GM23338 (cell line): Measurements from ENCODE around the gene PNPLA7. TPM values are rescaled to one million over a fixed set of nuclear protein-coding genes. Genes with fewer than 3 reads are reported as not detected.

Experiments
- ATAC-seq: fragments of 200-7000 bp; cut with Tn5 transposase; 3 replicates; pipeline ENCODE4 v1.9.1; 2020
- DNase-seq: peaks from one replicate; pipeline ENCODE4 v3.0.0-alpha.2; 2015; ENCODE audit warnings: low spot score
- H2AFZ ChIP-seq: fragments of 200-600 bp; sonication (generic); 2 replicates; pipeline ENCODE4 v1.8.0; 2016; ENCODE audit warnings: antibody characterized with exemption, mild to moderate bottlenecking, moderate library complexity
- H3F3A ChIP-seq: fragments of 200-600 bp; sonication (generic); replicated peaks from 2 replicates; pipeline ENCODE4 v1.8.0; 2017; ENCODE audit warnings: antibody characterized with exemption, mixed run types, low read depth
- H3K27ac ChIP-seq: fragments of 200-600 bp; sonication (generic); 2 replicates; pipeline ENCODE4 v1.6.1; 2016; ENCODE audit warnings: low read depth
- H3K27me3 ChIP-seq: fragments of 200-600 bp; sonication (generic); 2 replicates; pipeline ENCODE4 v1.8.0; 2016; ENCODE audit warnings: mild to moderate bottlenecking, mixed run types, moderate library complexity; ENCODE audit not compliant: insufficient read depth
- H3K36me3 ChIP-seq: fragments of 200-600 bp; sonication (generic); 2 replicates; pipeline ENCODE4 v1.8.0; 2016; ENCODE audit warnings: mild to moderate bottlenecking; ENCODE audit not compliant: insufficient read depth
- H3K4me1 ChIP-seq: fragments of 200-600 bp; sonication (generic); 2 replicates; pipeline ENCODE4 v1.8.0; 2016; ENCODE audit warnings: mild to moderate bottlenecking, moderate library complexity; ENCODE audit not compliant: insufficient read depth
- H3K4me2 ChIP-seq: fragments of 200-600 bp; sonication (generic); 2 replicates; pipeline ENCODE4 v1.7.1; 2017; ENCODE audit warnings: mixed run types
- H3K4me3 ChIP-seq: fragments of 200-600 bp; sonication (generic); 2 replicates; pipeline ENCODE4 v1.6.1; 2016; ENCODE audit warnings: mixed run types
- H3K79me2 ChIP-seq: fragments of 200-600 bp; sonication (generic); replicated peaks from 2 replicates; pipeline ENCODE4 v1.8.0; 2017; ENCODE audit warnings: mild to moderate bottlenecking; ENCODE audit not compliant: insufficient read depth
- H3K9me2 ChIP-seq: fragments of 200-600 bp; sonication (generic); 2 replicates; pipeline ENCODE4 v1.8.0; 2017; ENCODE audit not compliant: insufficient read depth
- H4K20me1 ChIP-seq: fragments of 200-600 bp; sonication (generic); replicated peaks from 2 replicates; pipeline ENCODE4 v1.8.0; 2017; ENCODE audit warnings: mild to moderate bottlenecking; ENCODE audit not compliant: insufficient read depth
- H3K27ac Mint-ChIP-seq: 2 replicates; pipeline ENCODE4 v1.8.0; 2020; ENCODE audit warnings: inconsistent platforms, mild to moderate bottlenecking, moderate library complexity, mixed read lengths
- H3K27me3 Mint-ChIP-seq: 3 replicates; pipeline ENCODE4 v1.8.0; 2022; ENCODE audit warnings: low read depth, mild to moderate bottlenecking, moderate library complexity, mixed read lengths, inconsistent platforms; ENCODE audit not compliant: insufficient read depth, poor library complexity
- H3K36me3 Mint-ChIP-seq: 3 replicates; pipeline ENCODE4 v1.8.0; 2021; ENCODE audit warnings: low read depth, mild to moderate bottlenecking, inconsistent platforms, moderate library complexity, mixed read lengths
- H3K4me1 Mint-ChIP-seq: 3 replicates; pipeline ENCODE4 v1.8.0; 2020; ENCODE audit warnings: mild to moderate bottlenecking, inconsistent platforms, mixed read lengths
- H3K4me3 Mint-ChIP-seq: 3 replicates; pipeline ENCODE4 v1.8.0; 2021; ENCODE audit warnings: moderate library complexity, mild to moderate bottlenecking, inconsistent platforms, mixed read lengths
- H3K9me3 Mint-ChIP-seq: 3 replicates; pipeline ENCODE4 v1.8.0; 2020; ENCODE audit warnings: moderate library complexity, mild to moderate bottlenecking, inconsistent platforms, mixed read lengths
- CREB1 ChIP-seq: fragments of 250-450 bp; sonication (Bioruptor Pico); IDR thresholded peaks from 2 replicates; pipeline ENCODE4 v1.5.0; 2020; ENCODE audit warnings: low read depth, mild to moderate bottlenecking, moderate library complexity
- EZH2 ChIP-seq: fragments of 200-600 bp; sonication (generic); IDR thresholded peaks from one replicate; pipeline ENCODE4 v1.8.0; 2017; ENCODE audit warnings: antibody characterized with exemption, mild to moderate bottlenecking, low read depth; ENCODE audit not compliant: unreplicated experiment
- EZH2phosphoT487 ChIP-seq: fragments of 200-600 bp; sonication (generic); IDR thresholded peaks from one replicate; pipeline ENCODE4 v1.8.1; 2018; ENCODE audit warnings: antibody characterized with exemption; ENCODE audit not compliant: unreplicated experiment
- JUNB ChIP-seq: IDR thresholded peaks from one replicate; pipeline ENCODE4 v1.6.1; 2016; ENCODE audit warnings: antibody characterized with exemption; ENCODE audit not compliant: unreplicated experiment
- NANOG ChIP-seq: IDR thresholded peaks from 2 replicates; pipeline ENCODE4 v1.6.1; 2016; ENCODE audit warnings: antibody characterized with exemption, borderline replicate concordance
- POLR2AphosphoS5 ChIP-seq: IDR thresholded peaks from 2 replicates; pipeline ENCODE4 v1.6.1; 2016; ENCODE audit warnings: antibody characterized with exemption, low read depth
- STAT1 ChIP-seq: IDR thresholded peaks from one replicate; pipeline ENCODE4 v1.6.1; 2016; ENCODE audit warnings: antibody characterized with exemption; ENCODE audit not compliant: unreplicated experiment
- ZNF114 ChIP-seq: fragments of 250-450 bp; sonication (Bioruptor Pico); IDR thresholded peaks from 2 replicates; pipeline ENCODE4 v1.5.0; 2020; ENCODE audit warnings: mild to moderate bottlenecking, moderate library complexity
- ZNF331 ChIP-seq: fragments of 250-450 bp; sonication (Bioruptor Pico); IDR thresholded peaks from 2 replicates; pipeline ENCODE4 v1.5.0; 2020; ENCODE audit warnings: low read depth, mild to moderate bottlenecking, moderate library complexity
- polyA plus RNA-seq: library from polyadenylated mRNA; unstranded; fragments of >200 nt; fragmentation: Nextera tagmentation; extraction: Ambion mirVana; gene quantifications from 2 replicates; pipeline ENCODE4 v1.2.1, GENCODE V29; 2016
- total RNA-seq: library from RNA; depleted of rRNA; stranded (reverse); fragments of >200 nt; shearing (Covaris generic); gene quantifications from 2 replicates; pipeline ENCODE4 v1.2.3, GENCODE V29; 2014
- TF ChIP-seq, protein P1 (sequence below), 2 experiments: fragments of 200-600 bp in 1 of 2; sonication (generic) in 1 of 2; conservative IDR thresholded peaks; 2 replicates each; pipeline versions ENCODE4 v1.5.1 to v1.6.1; 2016 to 2017; ENCODE audit warnings: antibody characterized with exemption in 2 of 2, low read depth in 2 of 2, mild to moderate bottlenecking in 2 of 2, moderate library complexity in 1 of 2
- TF ChIP-seq, protein P2 (sequence below): IDR thresholded peaks from one replicate; pipeline ENCODE4 v1.6.1; 2018; ENCODE audit warnings: antibody characterized with exemption; ENCODE audit not compliant: unreplicated experiment
- TF ChIP-seq, protein P3 (sequence below): fragments of 250-450 bp; sonication (Bioruptor Pico); IDR thresholded peaks from 2 replicates; pipeline ENCODE4 v1.5.0; 2020; ENCODE audit warnings: mild to moderate bottlenecking, moderate library complexity
- TF ChIP-seq, protein P4 (sequence below): IDR thresholded peaks from 2 replicates; pipeline ENCODE4 v1.6.1; 2016; ENCODE audit warnings: antibody characterized with exemption

PNPLA7 gene
- total and polyA plus RNA-seq, 2 experiments from 2014 or later, result 0.45 to 0.80 TPM

DNA sequence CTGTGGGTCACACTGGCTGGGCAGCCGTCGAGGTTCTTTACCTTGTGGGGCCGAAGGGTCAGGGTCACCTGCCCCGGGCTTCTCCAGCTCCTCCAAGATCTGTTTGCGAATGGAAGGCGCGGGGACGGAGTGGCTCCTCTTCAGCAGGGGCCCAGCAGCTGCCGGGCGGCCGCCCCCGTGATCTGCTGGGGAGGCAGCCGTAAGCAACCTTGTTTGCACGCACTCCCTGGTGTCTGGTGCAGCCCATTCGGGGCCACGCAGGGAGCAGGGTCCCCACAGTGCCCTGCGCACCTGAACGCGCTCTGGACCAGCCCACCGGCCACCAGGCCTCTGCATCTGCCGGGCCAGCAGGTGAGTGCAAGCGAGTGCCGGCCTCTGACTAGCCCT, 34.9 kb downstream of the PNPLA7 start:
- H3K4me1 ChIP-seq, result no peaks in the 10 kb centered on the region
- DNase-seq (no peak), ATAC-seq (peak; percentile 63)
- H3K27me3 ChIP-seq, result no peaks in the 10 kb centered on the region
- peaks cover 2% of the 10 kb centered on the region; the same call in 1 of the 3 replicates for H3K4me1 Mint-ChIP-seq
- no peaks in the 10 kb centered on the region for H3K9me2 ChIP-seq
- H3K36me3 Mint-ChIP-seq, result peaks cover 15% of the 10 kb centered on the region; the same call in 2 of the 3 replicates
- H3K27me3 Mint-ChIP-seq, result peaks cover 10% of the 10 kb centered on the region
- no peak overlapping the region for H3K4me2 ChIP-seq
- no peak overlapping the region for H3K27ac ChIP-seq
- TF ChIP-seq, protein P1, sequence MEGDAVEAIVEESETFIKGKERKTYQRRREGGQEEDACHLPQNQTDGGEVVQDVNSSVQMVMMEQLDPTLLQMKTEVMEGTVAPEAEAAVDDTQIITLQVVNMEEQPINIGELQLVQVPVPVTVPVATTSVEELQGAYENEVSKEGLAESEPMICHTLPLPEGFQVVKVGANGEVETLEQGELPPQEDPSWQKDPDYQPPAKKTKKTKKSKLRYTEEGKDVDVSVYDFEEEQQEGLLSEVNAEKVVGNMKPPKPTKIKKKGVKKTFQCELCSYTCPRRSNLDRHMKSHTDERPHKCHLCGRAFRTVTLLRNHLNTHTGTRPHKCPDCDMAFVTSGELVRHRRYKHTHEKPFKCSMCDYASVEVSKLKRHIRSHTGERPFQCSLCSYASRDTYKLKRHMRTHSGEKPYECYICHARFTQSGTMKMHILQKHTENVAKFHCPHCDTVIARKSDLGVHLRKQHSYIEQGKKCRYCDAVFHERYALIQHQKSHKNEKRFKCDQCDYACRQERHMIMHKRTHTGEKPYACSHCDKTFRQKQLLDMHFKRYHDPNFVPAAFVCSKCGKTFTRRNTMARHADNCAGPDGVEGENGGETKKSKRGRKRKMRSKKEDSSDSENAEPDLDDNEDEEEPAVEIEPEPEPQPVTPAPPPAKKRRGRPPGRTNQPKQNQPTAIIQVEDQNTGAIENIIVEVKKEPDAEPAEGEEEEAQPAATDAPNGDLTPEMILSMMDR (conservative IDR thresholded peaks at IDR 0.05; ENCODE audit: low read depth in 2 of 2), result no peak
- TF ChIP-seq POLR2AphosphoS5, result no peak
- no peak for TF ChIP-seq JUNB
- TF ChIP-seq ZNF331 (CRISPR knock-in tag), result no peak
- TF ChIP-seq, protein P2, sequence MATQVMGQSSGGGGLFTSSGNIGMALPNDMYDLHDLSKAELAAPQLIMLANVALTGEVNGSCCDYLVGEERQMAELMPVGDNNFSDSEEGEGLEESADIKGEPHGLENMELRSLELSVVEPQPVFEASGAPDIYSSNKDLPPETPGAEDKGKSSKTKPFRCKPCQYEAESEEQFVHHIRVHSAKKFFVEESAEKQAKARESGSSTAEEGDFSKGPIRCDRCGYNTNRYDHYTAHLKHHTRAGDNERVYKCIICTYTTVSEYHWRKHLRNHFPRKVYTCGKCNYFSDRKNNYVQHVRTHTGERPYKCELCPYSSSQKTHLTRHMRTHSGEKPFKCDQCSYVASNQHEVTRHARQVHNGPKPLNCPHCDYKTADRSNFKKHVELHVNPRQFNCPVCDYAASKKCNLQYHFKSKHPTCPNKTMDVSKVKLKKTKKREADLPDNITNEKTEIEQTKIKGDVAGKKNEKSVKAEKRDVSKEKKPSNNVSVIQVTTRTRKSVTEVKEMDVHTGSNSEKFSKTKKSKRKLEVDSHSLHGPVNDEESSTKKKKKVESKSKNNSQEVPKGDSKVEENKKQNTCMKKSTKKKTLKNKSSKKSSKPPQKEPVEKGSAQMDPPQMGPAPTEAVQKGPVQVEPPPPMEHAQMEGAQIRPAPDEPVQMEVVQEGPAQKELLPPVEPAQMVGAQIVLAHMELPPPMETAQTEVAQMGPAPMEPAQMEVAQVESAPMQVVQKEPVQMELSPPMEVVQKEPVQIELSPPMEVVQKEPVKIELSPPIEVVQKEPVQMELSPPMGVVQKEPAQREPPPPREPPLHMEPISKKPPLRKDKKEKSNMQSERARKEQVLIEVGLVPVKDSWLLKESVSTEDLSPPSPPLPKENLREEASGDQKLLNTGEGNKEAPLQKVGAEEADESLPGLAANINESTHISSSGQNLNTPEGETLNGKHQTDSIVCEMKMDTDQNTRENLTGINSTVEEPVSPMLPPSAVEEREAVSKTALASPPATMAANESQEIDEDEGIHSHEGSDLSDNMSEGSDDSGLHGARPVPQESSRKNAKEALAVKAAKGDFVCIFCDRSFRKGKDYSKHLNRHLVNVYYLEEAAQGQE, result no peak
- TF ChIP-seq NANOG, result no peak
- TF ChIP-seq ZNF114 (CRISPR knock-in tag), result no peak
- TF ChIP-seq, protein P3, sequence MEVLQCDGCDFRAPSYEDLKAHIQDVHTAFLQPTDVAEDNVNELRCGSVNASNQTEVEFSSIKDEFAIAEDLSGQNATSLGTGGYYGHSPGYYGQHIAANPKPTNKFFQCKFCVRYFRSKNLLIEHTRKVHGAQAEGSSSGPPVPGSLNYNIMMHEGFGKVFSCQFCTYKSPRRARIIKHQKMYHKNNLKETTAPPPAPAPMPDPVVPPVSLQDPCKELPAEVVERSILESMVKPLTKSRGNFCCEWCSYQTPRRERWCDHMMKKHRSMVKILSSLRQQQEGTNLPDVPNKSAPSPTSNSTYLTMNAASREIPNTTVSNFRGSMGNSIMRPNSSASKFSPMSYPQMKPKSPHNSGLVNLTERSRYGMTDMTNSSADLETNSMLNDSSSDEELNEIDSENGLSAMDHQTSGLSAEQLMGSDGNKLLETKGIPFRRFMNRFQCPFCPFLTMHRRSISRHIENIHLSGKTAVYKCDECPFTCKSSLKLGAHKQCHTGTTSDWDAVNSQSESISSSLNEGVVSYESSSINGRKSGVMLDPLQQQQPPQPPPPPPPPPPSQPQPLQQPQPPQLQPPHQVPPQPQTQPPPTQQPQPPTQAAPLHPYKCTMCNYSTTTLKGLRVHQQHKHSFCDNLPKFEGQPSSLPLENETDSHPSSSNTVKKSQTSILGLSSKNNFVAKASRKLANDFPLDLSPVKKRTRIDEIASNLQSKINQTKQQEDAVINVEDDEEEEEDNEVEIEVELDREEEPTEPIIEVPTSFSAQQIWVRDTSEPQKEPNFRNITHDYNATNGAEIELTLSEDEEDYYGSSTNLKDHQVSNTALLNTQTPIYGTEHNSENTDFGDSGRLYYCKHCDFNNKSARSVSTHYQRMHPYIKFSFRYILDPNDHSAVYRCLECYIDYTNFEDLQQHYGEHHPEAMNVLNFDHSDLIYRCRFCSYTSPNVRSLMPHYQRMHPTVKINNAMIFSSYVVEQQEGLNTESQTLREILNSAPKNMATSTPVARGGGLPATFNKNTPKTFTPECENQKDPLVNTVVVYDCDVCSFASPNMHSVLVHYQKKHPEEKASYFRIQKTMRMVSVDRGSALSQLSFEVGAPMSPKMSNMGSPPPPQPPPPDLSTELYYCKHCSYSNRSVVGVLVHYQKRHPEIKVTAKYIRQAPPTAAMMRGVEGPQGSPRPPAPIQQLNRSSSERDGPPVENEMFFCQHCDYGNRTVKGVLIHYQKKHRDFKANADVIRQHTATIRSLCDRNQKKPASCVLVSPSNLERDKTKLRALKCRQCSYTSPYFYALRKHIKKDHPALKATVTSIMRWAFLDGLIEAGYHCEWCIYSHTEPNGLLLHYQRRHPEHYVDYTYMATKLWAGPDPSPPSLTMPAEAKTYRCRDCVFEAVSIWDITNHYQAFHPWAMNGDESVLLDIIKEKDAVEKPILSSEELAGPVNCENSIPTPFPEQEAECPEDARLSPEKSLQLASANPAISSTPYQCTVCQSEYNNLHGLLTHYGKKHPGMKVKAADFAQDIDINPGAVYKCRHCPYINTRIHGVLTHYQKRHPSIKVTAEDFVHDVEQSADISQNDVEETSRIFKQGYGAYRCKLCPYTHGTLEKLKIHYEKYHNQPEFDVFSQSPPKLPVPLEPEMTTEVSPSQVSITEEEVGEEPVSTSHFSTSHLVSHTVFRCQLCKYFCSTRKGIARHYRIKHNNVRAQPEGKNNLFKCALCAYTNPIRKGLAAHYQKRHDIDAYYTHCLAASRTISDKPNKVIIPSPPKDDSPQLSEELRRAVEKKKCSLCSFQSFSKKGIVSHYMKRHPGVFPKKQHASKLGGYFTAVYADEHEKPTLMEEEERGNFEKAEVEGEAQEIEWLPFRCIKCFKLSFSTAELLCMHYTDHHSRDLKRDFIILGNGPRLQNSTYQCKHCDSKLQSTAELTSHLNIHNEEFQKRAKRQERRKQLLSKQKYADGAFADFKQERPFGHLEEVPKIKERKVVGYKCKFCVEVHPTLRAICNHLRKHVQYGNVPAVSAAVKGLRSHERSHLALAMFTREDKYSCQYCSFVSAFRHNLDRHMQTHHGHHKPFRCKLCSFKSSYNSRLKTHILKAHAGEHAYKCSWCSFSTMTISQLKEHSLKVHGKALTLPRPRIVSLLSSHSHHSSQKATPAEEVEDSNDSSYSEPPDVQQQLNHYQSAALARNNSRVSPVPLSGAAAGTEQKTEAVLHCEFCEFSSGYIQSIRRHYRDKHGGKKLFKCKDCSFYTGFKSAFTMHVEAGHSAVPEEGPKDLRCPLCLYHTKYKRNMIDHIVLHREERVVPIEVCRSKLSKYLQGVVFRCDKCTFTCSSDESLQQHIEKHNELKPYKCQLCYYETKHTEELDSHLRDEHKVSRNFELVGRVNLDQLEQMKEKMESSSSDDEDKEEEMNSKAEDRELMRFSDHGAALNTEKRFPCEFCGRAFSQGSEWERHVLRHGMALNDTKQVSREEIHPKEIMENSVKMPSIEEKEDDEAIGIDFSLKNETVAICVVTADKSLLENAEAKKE (CRISPR knock-in tag), result no peak
- TF ChIP-seq EZH2phosphoT487, result no peak
- TF ChIP-seq STAT1, result no peak
- TF ChIP-seq, protein P4, sequence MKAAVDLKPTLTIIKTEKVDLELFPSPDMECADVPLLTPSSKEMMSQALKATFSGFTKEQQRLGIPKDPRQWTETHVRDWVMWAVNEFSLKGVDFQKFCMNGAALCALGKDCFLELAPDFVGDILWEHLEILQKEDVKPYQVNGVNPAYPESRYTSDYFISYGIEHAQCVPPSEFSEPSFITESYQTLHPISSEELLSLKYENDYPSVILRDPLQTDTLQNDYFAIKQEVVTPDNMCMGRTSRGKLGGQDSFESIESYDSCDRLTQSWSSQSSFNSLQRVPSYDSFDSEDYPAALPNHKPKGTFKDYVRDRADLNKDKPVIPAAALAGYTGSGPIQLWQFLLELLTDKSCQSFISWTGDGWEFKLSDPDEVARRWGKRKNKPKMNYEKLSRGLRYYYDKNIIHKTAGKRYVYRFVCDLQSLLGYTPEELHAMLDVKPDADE, result no peak
- TF ChIP-seq CREB1 (CRISPR knock-in tag), result no peak
- no peak for TF ChIP-seq EZH2
- no peaks in the 10 kb centered on the region for H3K79me2 ChIP-seq
- H2AFZ ChIP-seq, result no peak overlapping the region
- H3K27ac Mint-ChIP-seq, result no peak overlapping the region
- H3K9me3 Mint-ChIP-seq, result peaks cover 18% of the 10 kb centered on the region
- H3K4me3 Mint-ChIP-seq, result no peak overlapping the region
- no peaks in the 10 kb centered on the region for H4K20me1 ChIP-seq
- no peaks in the 10 kb centered on the region for H3K36me3 ChIP-seq
- H3F3A ChIP-seq, result no peaks in the 10 kb centered on the region
- no peak overlapping the region for H3K4me3 ChIP-seq
